DND-41 (cell line): Measurements from ENCODE around the gene SLC9A2.

Source experiments
- EZH2 ChIP-seq: IDR thresholded peaks from 3 replicates; pipeline ENCODE4 v1.6.1; 2012; ENCODE audit warnings: borderline replicate concordance, low read depth, mild to moderate bottlenecking, moderate library complexity, low read length, inconsistent platforms; ENCODE audit not compliant: severe bottlenecking
- TF ChIP-seq, protein P1 (sequence below): IDR thresholded peaks from 2 replicates; pipeline ENCODE4 v1.5.1; 2012; ENCODE audit warnings: borderline replicate concordance, low read length, moderate library complexity, mild to moderate bottlenecking; ENCODE audit not compliant: poor library complexity, severe bottlenecking; ENCODE audit errors: extremely low read depth

DNA sequence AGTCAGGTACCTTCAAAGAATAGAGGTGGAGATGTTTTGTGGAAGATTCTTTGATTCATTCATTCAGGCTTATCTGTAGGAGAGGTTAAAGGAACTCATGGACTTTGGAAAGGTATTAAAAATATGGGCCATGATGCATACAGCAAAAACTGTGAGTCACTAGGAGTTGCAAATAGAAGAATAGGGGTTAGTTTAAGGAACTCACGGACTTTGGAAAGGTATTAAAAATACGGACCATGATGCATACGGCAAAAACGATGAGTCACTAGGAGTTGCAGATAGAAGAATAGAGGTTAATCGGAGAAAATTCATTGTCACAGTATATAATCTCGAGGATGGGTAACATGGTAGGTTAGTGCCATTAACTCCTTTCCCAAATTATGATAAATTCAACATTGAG, 41.2 kb downstream of the SLC9A2 start:
- TF ChIP-seq, protein P1, sequence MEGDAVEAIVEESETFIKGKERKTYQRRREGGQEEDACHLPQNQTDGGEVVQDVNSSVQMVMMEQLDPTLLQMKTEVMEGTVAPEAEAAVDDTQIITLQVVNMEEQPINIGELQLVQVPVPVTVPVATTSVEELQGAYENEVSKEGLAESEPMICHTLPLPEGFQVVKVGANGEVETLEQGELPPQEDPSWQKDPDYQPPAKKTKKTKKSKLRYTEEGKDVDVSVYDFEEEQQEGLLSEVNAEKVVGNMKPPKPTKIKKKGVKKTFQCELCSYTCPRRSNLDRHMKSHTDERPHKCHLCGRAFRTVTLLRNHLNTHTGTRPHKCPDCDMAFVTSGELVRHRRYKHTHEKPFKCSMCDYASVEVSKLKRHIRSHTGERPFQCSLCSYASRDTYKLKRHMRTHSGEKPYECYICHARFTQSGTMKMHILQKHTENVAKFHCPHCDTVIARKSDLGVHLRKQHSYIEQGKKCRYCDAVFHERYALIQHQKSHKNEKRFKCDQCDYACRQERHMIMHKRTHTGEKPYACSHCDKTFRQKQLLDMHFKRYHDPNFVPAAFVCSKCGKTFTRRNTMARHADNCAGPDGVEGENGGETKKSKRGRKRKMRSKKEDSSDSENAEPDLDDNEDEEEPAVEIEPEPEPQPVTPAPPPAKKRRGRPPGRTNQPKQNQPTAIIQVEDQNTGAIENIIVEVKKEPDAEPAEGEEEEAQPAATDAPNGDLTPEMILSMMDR, result no peak
- no peak for TF ChIP-seq EZH2
